ENCODE measurements around the gene COQ10A. TPM values are rescaled to one million over a fixed set of nuclear protein-coding genes. Genes with fewer than 3 reads are reported as not detected.

The COQ10A gene
- polyA plus RNA-seq (2013) = 23.8 TPM

DNA sequence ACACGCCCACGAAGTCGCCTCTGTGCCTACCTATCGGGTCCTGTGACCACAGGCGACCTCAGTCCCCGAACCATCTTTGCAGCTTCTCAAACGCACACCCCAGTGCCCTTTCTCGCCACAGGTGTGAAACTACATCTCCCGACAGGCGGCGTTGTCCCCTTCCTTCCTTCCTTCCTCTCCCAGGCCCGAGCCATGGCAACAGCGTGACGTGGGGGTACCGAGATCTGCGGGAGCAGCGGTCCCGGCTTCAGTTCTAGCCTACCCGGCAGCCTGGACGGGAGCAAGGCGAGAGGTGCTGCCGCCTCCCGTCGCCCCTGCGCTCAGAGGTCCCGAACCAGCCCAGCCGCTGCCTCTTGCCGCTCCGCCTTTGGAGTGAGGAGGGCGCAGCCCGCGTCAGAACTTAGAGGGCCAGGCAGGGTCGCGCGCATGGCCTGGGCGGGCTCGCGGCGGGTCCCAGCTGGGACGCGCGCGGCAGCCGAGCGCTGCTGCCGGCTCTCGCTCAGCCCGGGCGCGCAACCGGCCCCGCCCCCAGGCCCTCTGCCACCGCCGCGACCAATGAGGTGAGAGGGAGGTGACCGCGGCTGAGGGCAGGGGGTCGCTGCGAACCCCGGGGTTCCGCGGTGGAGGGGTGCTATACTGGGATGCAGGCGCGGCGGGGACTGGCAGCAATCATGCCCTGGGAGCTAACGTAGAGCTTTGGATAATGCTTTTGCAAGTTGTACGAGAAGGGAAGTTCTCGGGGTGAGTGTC, at the start of gene COQ10A:
Gene COQ10A (plus strand): TSS at position 250 of the 750 bp plus-strand sequence. CDS start 177 bp downstream, at position 427.
- DNase-seq = peak; percentile 90 to 94 (median 93)
- H3K4me1 ChIP-seq (ENCODE audit: control extremely low read depth in 1 of 4, control insufficient read depth in 4 of 4, insufficient read depth in 4 of 4, low read length in 3 of 4) = peaks cover 0 to 16% (median 15%) of the 10 kb centered on the region in 4 experiments
- H3K4me3 ChIP-seq (ENCODE audit: control insufficient read depth in 1 of 7, extremely low read depth in 1 of 7, insufficient read depth in 4 of 7, low read depth in 2 of 7, low read length in 6 of 7) = peak within 1 kb of the TSS; percentile 70 to 92 (median 86)
- WGBS (ENCODE audit: insufficient coverage) = under 1% methylated on average over 32 of the region's 68 CpGs
- no peaks in the 10 kb centered on the region for H3K9me3 ChIP-seq (ENCODE audit: control extremely low read depth in 1 of 5, control insufficient read depth in 4 of 5, insufficient read depth in 2 of 5, low read depth in 1 of 5, low read length in 4 of 5)
- H3K27me3 ChIP-seq (replicated peaks in 2 of 5; ENCODE audit: control insufficient read depth in 4 of 5, insufficient read depth in 5 of 5, low read length in 4 of 5) = no peaks in the 10 kb centered on the region
- peak within 1 kb of the TSS; percentile 70 to 85 for H3K27ac ChIP-seq (ENCODE audit: insufficient read depth in 1 of 2, low read depth in 1 of 2, low read length in 2 of 2, poor library complexity in 1 of 2, severe bottlenecking in 2 of 2)
- ChIA-PET CTCF (interaction anchor here (0.7 to 3.0 kb wide), 12 partner anchors 8 to 195 kb away, joined by 3 to 19 read pairs (median 4); partner anchors contain the start of genes ANKRD52 and RNF41), POLR2A (interaction anchor here (1.3 to 1.9 kb wide), 4 partner anchors 8 to 66 kb away, joined by 3 to 7 read pairs (median 6); partner anchors contain the start of gene ANKRD52)
- H3K36me3 ChIP-seq (ENCODE audit: control insufficient read depth in 4 of 4, insufficient read depth in 4 of 4, low read length in 3 of 4) = peaks cover 0 to 24% (median 9%) of the 10 kb centered on the region in 4 experiments

DNA sequence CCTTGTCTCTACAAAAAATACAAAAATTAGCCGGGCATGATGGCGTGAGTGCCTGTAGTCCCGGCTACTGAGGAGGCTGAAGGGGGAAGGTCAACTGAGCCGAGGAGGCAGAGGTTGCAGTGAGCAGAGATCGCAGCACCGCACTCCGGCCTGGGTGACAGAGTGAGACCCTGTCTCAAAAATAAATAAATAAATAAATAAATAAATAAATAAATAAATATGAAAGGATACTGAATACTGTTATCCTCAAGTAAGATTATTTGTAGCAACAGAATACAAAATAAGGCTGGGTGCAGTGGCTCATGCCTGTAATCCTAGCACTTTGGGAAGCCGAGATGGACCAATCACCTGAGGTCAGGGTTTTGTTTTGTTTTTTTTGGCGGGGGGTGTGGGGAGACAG, 46.9 kb upstream of the COQ10A start:
- H3K27me3 ChIP-seq (replicated peaks in 2 of 5; ENCODE audit: control insufficient read depth in 4 of 5, insufficient read depth in 5 of 5, low read length in 4 of 5) = no peaks in the 10 kb centered on the region
- no peak overlapping the region for H3K27ac ChIP-seq (ENCODE audit: insufficient read depth in 1 of 2, low read depth in 1 of 2, low read length in 2 of 2, poor library complexity in 1 of 2, severe bottlenecking in 2 of 2)
- peak overlapping the region in 2 of 7 experiments; percentile 77 to 84 for H3K4me3 ChIP-seq (ENCODE audit: control insufficient read depth in 1 of 7, extremely low read depth in 1 of 7, insufficient read depth in 4 of 7, low read depth in 2 of 7, low read length in 6 of 7)
- DNase-seq = no peak
- no peaks in the 10 kb centered on the region for H3K9me3 ChIP-seq (ENCODE audit: control extremely low read depth in 1 of 5, control insufficient read depth in 4 of 5, insufficient read depth in 2 of 5, low read depth in 1 of 5, low read length in 4 of 5)
- H3K4me1 ChIP-seq (ENCODE audit: control extremely low read depth in 1 of 4, control insufficient read depth in 4 of 4, insufficient read depth in 4 of 4, low read length in 3 of 4) = peaks cover 9 to 44% (median 39%) of the 10 kb centered on the region in 4 experiments
- ChIA-PET CTCF (interaction anchor here (4.1 to 4.3 kb wide), 2 partner anchors 14 to 37 kb away, joined by 24 to 103 read pairs; partner anchors contain the start of gene ANKRD52), POLR2A (no interaction called here)
- WGBS (ENCODE audit: insufficient coverage) = 100% methylated on average over 3 of the region's 9 CpGs
- peaks cover 2 to 13% (median 8%) of the 10 kb centered on the region in 4 experiments for H3K36me3 ChIP-seq (ENCODE audit: control insufficient read depth in 4 of 4, insufficient read depth in 4 of 4, low read length in 3 of 4)

DNA sequence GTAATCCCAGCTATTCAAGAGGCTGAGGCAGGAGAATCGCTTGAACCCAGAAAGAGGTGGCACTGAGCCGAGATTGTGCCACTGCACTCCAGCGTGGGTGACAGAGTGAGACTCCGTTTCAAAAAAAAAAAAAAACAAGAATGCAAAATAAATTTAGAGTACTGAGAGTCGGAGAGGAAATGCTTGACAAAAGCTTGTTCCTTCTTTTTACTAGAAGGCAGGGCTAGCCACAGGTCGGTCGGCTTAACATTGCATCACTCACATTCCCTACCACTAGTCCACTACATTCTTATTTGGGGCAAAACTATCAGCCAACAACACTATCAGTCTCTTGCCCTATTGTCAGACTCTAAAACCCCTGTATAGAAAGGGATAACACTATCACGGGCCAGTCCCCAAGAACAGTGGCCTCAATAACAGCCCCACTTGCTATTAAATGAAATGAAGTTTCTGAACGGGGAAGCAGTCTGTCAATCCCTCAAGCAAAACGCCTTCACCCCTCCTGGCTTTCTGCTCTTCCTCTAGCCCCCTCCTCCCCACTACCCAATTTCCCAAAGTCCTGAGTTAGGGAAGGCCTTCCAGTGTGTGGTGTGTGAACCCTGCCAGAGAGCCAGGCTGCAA, 46.0 kb upstream of the COQ10A start:
- POLR2A ChIA-PET = interaction anchor here (1.3 to 2.9 kb wide), 4 partner anchors 13 to 116 kb away, joined by 4 to 21 read pairs (median 8); partner anchors contain the start of genes ESYT1 and PA2G4

DNA sequence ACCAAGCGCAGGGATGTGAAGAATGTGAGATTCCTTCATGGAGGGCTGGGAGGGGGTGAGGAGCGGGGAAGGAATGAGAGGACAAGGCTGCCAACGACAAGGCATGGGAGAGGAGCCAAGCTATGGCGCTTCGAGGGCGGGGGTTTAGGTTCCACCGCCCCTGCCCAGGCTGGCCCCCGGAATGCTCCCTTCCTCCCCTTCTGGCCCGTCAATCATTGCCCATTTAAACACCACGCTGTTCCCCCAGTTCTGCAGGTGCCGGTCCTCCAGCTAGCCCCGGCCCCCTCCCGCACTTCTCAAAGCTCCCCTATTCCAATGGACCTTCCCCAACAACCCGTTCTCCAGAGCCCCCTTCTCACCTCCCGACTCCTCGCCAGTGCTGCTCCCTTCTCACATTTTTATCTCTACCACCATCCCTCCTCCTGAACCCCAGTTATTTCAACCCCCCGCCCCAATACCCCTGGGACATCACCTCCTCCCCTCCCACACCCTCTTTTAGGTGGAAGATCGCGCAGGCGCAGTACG, 45.4 kb upstream of the COQ10A start:
- DNase-seq = peak in 2 of 3 donors; percentile 20 to 33
- peaks cover 2 to 6% (median 4%) of the 10 kb centered on the region in 4 experiments for H3K36me3 ChIP-seq (ENCODE audit: control insufficient read depth in 4 of 4, insufficient read depth in 4 of 4, low read length in 3 of 4)
- H3K9me3 ChIP-seq (ENCODE audit: control extremely low read depth in 1 of 5, control insufficient read depth in 4 of 5, insufficient read depth in 2 of 5, low read depth in 1 of 5, low read length in 4 of 5) = no peaks in the 10 kb centered on the region
- peaks cover 9 to 49% (median 42%) of the 10 kb centered on the region in 4 experiments for H3K4me1 ChIP-seq (ENCODE audit: control extremely low read depth in 1 of 4, control insufficient read depth in 4 of 4, insufficient read depth in 4 of 4, low read length in 3 of 4)
- WGBS (ENCODE audit: insufficient coverage) = 1% methylated on average over 13 of the region's 21 CpGs
- H3K4me3 ChIP-seq (ENCODE audit: control insufficient read depth in 1 of 7, extremely low read depth in 1 of 7, insufficient read depth in 4 of 7, low read depth in 2 of 7, low read length in 6 of 7) = peak overlapping the region; percentile 73 to 99 (median 94)
- ChIA-PET POLR2A (interaction anchor here (0.9 to 2.9 kb wide), 9 partner anchors 13 to 116 kb away, joined by 3 to 21 read pairs (median 5); partner anchors contain the start of genes ANKRD52, ESYT1, MYL6B and PA2G4), CTCF (interaction anchor here (0.7 to 4.3 kb wide), 13 partner anchors 12 to 175 kb away, joined by 3 to 103 read pairs (median 5); partner anchors contain the start of genes ANKRD52, ESYT1, SMARCC2 and ZC3H10)
- H3K27ac ChIP-seq (ENCODE audit: insufficient read depth in 1 of 2, low read depth in 1 of 2, low read length in 2 of 2, poor library complexity in 1 of 2, severe bottlenecking in 2 of 2) = peak overlapping the region; percentile 98 to 99
- no peaks in the 10 kb centered on the region for H3K27me3 ChIP-seq (replicated peaks in 2 of 5; ENCODE audit: control insufficient read depth in 4 of 5, insufficient read depth in 5 of 5, low read length in 4 of 5)

More for the DNA sequence above, 46.0 kb upstream of the COQ10A start:
- Histone ChIP-seq H3K36me3 (ENCODE audit: control insufficient read depth in 4 of 4, insufficient read depth in 4 of 4, low read length in 3 of 4) (peaks cover 0 to 8% (median 5%) of the 10 kb centered on the region in 4 experiments), H3K27ac (ENCODE audit: insufficient read depth in 1 of 2, low read depth in 1 of 2, low read length in 2 of 2, poor library complexity in 1 of 2, severe bottlenecking in 2 of 2) (peak overlapping the region; percentile 98 to 99), H3K27me3 (replicated peaks in 2 of 5; ENCODE audit: control insufficient read depth in 4 of 5, insufficient read depth in 5 of 5, low read length in 4 of 5) (no peaks in the 10 kb centered on the region), H3K4me3 (ENCODE audit: control insufficient read depth in 1 of 7, extremely low read depth in 1 of 7, insufficient read depth in 4 of 7, low read depth in 2 of 7, low read length in 6 of 7) (peak overlapping the region; percentile 73 to 99 (median 94)), H3K4me1 (ENCODE audit: control extremely low read depth in 1 of 4, control insufficient read depth in 4 of 4, insufficient read depth in 4 of 4, low read length in 3 of 4) (peaks cover 9 to 49% (median 42%) of the 10 kb centered on the region in 4 experiments), H3K9me3 (ENCODE audit: control extremely low read depth in 1 of 5, control insufficient read depth in 4 of 5, insufficient read depth in 2 of 5, low read depth in 1 of 5, low read length in 4 of 5) (no peaks in the 10 kb centered on the region)
- WGBS (ENCODE audit: insufficient coverage) = 0% methylated on average over 8 of the region's 10 CpGs
- CTCF ChIA-PET = interaction anchor here (3.0 to 4.3 kb wide), 4 partner anchors 14 to 102 kb away, joined by 24 to 103 read pairs (median 44); partner anchors contain the start of genes ANKRD52, SMARCC2 and ZC3H10
- peak; percentile 56 to 77 (median 71) for DNase-seq

DNA sequence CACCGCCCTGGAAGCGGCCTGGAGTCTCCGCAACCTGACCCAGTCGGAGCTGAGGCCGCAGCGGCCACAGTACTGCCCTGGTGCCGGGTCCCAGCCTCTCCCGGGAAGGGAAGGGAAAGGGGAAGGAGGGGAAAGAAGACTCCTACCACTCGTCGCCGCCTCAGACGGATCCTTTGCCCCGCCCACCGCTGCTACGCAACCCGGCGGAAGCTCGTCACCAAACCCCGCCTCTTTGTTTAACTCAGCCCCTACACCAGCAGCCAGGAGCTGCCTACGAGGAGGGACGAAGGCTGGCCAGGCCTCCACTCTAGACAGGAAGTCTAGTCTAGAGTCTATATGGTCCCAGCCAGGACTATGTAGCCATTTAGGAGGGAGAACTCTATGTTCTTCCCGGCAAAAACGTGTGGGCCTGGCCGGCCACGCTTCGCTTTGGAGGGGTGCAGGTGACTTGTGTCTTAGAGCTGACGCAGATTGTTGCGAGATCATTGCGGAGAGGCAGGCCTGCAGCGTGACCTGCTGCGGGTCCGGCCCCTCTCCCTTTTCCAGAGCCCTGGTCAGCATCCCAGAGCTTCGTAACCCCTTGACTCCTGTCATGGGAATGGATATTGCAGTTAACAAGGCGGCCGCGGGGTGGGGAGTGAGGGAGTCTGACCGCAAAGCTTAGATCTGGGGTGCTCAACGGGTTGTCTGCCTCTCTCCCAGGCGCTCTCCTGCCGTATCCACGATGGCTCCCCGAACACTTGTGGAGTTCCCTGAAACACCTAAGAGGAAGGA, 44.8 kb upstream of the COQ10A start, which contains the start of gene RNF41:
Gene RNF41 (minus strand): TSS at position 166 of the 774 bp plus-strand sequence. CDS start 7,875 bp downstream, outside the sequence.
- ChIA-PET CTCF (interaction anchor here (0.7 to 4.3 kb wide), 20 partner anchors 8 to 242 kb away, joined by 3 to 103 read pairs (median 4); partner anchors contain the start of genes ANKRD52, ESYT1, SMARCC2 and ZC3H10), POLR2A (interaction anchor here (0.5 to 2.9 kb wide), 17 partner anchors 14 to 411 kb away, joined by 3 to 21 read pairs (median 4); partner anchors contain the start of genes ANKRD52, ESYT1, MYL6B and PA2G4)
- H3K9me3 ChIP-seq (ENCODE audit: control extremely low read depth in 1 of 5, control insufficient read depth in 4 of 5, insufficient read depth in 2 of 5, low read depth in 1 of 5, low read length in 4 of 5) = no peaks in the 10 kb centered on the region
- H3K4me3 ChIP-seq (ENCODE audit: control insufficient read depth in 1 of 7, extremely low read depth in 1 of 7, insufficient read depth in 4 of 7, low read depth in 2 of 7, low read length in 6 of 7) = peak within 1 kb of the TSS; percentile 73 to 99 (median 94)
- H3K4me1 ChIP-seq (ENCODE audit: control extremely low read depth in 1 of 4, control insufficient read depth in 4 of 4, insufficient read depth in 4 of 4, low read length in 3 of 4) = peaks cover 9 to 49% (median 42%) of the 10 kb centered on the region in 4 experiments
- DNase-seq = peak; percentile 91 to 95 (median 94)
- no peaks in the 10 kb centered on the region for H3K27me3 ChIP-seq (replicated peaks in 2 of 5; ENCODE audit: control insufficient read depth in 4 of 5, insufficient read depth in 5 of 5, low read length in 4 of 5)
- H3K27ac ChIP-seq (ENCODE audit: insufficient read depth in 1 of 2, low read depth in 1 of 2, low read length in 2 of 2, poor library complexity in 1 of 2, severe bottlenecking in 2 of 2) = peak within 1 kb of the TSS; percentile 98 to 99
- WGBS (ENCODE audit: insufficient coverage) = 0% methylated on average over 20 of the region's 42 CpGs
- peaks cover 0 to 4% (median 2%) of the 10 kb centered on the region in 4 experiments for H3K36me3 ChIP-seq (ENCODE audit: control insufficient read depth in 4 of 4, insufficient read depth in 4 of 4, low read length in 3 of 4)
